Activated T-cell treated with anti-CD3 and anti-CD28 coated beads, Interleukin-2, amount 50 U/mL, for 1 hour (primary cell): ENCODE results near the gene OGFOD3.

Source experiments
- DNase-seq: peaks from one replicate; pipeline ENCODE4 v3.0.0-alpha.2; 2020

OGFOD3 gene

GRCh38 chr17:82446124-82446523, 27.7 kb upstream of the OGFOD3 start:
- no peak for DNase-seq

GRCh38 chr17:82445542-82445941, 27.2 kb upstream of the OGFOD3 start:
- no peak for DNase-seq

DNA sequence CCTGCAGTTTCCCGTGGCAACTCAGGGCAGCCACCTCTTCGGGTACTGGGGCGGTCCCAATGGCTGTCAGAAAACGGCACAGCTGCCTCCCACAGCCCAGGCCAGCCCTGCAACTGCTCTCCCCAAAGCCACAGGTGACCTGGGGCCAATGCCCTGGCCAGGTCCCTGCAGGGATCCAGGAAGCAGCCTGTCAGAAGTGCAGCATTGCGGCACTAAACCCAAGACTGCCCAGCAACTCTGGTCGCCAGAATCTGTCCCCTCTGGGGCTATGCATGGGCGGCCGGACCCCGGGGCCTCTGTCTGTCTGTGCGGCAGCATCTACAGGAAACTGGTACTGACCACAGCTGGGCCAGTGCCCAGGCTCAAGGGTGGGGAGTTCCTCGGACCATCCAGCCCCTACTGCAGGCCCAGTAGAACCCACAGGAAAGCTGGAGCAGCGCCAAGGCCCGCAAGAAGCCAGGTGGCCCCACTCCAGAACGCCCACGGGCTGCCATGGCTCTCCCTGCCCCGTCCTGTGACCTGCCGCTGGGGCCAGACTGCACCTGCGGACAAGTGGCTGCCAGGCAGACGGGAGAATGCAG, 26.6 kb upstream of the OGFOD3 start:
- no peak for DNase-seq

DNA sequence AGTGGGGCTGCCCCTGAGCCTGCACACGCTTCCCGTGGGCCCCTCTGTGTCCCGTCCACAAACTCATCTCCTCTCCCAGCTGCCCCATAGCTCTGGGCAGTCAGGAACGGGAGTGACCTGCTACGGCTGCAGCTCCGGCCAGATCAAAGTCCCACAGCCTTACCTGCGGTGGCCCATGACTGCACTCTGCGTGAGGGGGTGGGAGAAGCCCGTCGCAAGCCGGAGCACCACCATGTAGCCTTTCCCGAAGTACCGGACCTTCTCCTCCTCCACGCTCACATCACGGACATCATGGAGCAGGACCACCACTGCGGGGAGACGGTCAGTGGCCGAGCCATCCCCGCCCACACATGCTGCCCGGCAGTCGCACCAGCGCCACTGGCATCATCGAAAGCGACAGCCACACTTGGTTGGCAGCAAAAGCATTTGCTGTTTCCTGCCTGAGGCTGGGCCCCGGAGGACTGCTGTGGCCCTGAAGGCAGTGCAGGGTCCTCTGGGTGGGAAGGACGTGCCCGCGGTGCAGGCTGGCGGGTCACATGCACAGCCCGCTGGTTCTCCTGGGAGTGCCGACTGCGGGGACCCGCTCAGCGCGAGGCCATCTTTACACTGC, 26.0 kb upstream of the OGFOD3 start:
- DNase-seq = no peak

- no peak for DNase-seq
Measured at GRCh38 chr17:82443465-82444283, 25.3 kb upstream of the OGFOD3 start.

DNA sequence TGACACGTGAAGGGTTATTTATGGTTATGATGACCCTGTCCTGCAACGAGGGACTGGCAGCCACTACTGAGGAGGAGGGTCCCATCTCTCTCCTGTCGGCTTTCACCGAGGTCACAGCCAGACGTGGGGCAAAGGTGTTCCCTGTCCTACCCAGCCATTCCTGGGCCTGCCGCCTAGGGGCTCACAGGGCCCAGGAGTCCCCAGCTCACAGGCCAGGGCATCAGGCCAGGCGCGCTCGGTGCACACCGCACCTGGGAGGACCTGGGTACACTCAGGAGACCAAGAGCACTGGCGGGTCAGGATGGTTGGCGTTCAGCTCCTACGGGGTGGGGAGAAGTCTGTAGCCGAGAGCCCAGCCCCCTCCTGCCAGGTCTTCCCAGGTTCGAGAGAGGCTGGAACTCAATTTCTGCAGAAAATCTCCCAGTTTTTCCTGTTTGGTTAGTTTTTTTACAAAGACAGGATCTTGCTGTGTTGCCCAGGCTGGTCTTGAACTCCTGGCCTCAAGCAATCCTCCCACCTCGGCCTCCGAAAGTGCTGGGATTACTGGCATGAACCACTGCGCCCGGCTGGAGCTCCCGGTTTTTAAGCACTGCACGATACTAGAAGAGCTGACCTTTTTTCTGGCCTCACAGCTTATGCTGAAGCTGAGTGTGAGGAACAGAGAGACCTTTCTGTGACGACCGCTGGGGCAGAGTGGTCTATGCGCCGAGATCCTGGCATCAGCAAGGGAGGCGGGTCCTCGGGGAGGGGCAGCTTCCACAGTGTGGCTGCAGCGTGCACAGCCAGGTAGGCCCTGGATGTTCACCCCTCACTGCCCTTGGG, 24.5 kb upstream of the OGFOD3 start:
- no peak for DNase-seq

DNA sequence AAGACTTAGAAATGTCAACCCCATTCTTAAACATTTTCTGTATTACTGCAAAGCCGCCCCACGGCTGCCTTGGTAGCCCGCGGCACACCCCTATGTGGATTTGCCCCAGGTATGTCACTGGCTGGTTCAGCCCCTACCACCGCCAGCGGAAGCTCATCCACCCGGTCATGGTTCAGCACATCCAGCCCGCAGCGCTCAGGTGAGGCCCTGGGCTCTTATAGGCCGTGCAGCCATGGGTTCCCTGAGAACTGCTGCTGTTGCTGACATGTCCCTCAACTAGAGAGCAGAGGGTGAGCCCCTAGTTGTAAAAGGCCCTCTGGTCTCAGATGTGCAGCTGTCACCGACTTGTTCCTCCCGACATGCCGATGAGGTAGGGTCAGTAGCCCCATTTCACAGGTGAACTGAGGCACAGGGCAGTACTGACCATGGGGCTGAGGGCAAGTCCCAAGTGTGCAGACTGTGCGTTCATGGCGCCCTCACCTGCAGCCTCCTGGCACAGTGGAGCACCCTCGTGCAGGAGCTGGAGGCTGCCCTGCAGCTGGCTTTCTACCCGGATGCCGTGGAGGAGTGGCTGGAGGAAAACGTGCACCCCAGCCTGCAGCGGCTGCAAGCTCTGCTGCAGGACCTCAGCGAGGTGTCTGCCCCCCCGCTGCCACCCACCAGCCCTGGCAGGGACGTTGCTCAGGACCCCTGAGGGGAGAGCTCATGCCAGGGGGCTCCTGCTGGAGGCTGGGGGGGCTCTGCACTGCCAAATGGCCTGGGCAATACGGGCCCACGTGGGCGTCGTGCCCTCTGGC, 23.5 kb upstream of the OGFOD3 start:
- no peak for DNase-seq

- DNase-seq = no peak
Measured at GRCh38 chr17:82440991-82441627, 22.7 kb upstream of the OGFOD3 start.

DNA sequence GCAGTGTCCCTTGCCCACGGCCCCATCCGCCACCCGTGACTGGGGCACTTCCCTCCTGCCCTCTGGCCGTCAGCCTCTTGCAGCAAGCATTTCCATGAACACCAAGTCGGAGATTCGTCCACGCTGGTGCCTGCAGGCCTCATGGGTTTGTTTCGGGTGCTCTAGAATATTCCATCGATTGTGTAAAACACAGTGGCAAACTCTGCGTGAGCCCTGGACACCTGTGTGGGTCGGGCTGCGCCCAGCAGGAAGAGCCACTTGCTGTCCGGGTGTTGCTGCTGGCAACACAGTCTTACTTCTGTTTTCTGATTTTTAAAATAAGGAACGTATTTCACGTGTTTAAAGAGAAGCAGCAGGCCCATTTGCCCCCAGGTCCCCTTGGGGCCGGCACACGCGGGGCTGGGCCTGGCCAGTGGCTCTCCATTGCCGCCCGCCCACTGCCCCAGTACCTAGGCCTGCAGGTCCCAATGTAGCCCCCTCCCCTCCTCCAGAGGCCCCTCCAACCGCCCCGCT, 22.1 kb upstream of the OGFOD3 start:
- DNase-seq = no peak

DNA sequence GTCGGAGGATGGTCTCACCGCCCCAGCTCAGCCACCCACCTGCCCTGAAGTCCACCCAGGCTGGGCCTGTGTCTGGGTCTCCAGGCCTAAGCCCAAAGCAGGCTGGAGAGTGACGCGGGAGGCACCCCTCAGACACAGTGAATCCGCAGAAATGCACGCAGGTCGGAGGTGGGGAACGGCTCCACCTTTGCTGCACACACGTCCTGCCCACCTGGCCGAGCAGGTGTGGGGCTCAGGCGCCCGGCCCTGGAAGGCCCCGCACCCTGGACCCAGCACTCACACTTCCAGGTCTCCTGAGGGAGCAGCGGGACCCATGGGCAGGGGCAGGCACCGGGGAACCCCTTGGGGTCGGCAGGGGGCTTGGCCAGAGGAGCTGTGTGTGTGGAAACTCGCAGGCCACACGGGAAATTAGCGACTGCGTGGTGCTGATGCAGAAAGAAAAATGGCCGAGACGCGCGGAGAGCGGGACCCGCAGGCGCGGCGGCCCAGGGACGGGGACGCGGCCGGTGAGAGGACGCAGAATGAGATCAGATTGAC, 21.5 kb upstream of the OGFOD3 start:
- DNase-seq = no peak

DNA sequence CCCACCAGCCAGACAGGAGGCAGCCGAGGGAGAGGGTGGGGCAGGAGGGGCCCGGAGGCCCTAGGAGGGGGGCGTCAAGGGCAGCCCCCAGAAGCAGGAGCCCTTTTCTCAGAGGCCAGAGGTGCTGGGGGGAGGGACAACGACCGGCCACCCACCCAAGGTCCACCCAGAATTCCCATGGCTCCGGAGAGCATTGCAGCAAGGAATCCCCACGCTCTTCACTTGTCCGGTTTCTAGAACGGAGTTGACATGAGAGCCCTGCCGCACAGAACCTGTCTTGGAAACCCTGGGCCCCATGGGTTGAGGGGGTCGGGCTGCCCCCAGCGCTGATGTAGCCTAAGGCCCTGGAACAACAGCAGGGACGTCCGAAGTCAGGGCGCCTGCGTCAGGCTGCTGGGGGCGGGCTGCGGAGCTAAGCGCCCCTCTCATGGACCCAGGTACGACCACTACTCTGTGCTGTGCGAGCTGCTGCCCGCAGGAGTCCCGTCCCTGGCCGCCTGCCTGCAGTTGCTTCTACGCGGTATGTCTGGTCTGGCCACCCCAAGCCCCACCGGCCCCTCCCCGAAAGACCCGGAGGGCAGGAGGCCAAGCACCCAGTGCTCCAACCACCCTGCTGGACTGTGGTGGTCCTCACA, 20.9 kb upstream of the OGFOD3 start:
- DNase-seq = no peak

- no peak for DNase-seq
Measured at GRCh38 chr17:82438401-82439193, 20.2 kb upstream of the OGFOD3 start.

DNA sequence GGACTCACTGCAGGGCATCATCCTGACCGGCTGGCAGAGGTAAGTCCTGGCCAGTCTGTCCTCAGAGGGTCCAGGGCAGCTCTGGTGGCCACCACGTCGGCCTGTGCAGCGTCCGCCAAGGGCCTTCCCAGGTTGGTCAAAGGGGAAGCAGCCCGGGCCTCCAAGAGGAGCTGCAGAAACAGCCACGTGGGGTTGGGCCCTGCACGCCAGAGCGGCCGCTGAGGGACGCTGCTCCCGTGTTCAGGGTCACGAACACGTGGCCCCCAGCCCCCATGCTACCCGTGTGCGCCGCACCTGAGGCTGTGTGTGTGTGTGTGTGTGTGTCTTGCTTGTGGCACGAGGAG, 18.9 kb upstream of the OGFOD3 start:
- no peak for DNase-seq

DNA sequence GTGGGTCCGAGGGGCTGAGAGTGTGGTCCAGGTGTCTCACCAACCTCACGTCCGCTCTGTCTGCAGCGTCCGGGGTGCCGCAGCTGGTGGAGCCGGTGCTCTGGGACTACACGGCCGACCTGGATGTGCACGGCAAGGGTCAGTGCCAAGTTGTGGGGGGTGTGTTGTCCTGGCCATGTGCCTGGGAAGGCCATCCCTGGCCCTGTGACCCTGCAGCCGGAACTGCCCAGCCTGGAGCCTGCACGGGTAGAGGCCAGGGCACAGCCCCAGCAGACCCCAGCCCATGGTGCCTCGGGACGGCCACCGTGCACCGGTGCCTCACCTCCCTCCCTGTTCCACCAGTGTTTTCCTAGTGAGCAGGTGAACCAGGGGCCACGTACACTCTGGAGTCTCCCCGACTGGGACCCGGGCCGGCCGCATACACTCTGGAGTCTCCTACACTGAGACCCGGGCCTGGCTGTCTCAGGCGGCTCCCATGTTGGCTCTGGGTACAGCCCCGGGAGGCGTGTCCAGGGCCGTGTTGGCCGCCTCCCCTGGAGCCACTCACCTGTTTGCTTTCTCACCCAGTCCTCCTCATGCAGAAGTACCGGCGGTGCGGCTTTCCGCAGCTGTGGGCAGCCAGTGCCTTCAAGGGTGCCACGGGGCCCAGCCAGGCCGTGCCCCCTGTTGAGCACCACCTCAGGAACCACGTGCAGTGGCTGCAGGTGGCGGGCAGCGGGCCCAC, 18.4 kb upstream of the OGFOD3 start:
- no peak for DNase-seq

- DNase-seq = no peak
Measured at GRCh38 chr17:82435601-82436583, 17.5 kb upstream of the OGFOD3 start.

GRCh38 chr17:82435103-82435502, 16.7 kb upstream of the OGFOD3 start:
- no peak for DNase-seq

DNA sequence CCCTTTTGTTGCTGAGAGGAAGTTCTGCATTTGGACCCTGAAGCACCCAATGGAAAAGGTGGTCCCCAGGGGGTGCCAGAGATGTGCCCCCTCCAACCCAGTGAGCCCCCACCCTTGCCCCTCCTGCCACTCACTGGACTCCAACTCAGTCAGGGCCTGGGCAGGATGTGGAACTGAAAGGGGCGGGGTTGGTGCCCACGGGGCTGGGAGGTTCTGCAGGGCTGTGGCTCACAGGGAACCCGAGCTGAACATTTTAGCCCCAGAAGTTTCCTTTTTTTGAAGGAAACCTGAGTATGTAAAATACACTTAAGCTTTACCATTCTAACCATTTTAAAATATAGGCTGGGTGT, 15.8 kb upstream of the OGFOD3 start:
- DNase-seq = no peak

DNA sequence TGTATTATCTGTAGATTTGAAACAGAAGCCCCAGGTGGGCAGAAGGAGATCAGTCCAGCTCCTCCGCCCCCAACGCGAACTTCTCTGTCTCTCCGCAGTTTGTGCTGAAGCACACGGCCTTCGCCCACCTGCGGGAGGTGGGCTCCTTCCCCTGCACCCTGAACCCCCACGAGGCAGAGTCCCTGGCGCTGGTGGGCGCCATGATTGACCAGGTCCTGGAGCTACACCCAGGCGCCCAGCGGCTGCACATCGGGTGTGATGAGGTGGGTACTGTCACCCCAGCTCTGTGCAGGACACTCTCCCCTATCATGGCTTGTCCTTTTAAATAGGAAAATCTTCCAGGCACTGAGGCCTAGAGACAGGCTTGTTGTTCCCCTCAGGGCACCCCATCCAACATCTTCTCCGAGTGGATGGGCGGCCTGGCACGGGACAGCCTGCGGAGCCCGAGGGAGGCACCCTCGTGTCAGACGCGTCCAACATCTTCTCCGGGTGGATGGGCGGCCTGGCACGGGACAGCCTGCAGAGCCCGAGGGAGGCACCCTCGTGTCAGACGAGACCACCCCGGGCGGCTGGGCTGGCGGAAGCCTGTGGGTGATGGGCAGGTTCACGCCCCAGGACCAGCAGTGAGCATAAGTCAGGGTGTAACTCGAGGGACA, 15.3 kb upstream of the OGFOD3 start:
- DNase-seq = no peak
